AG09319 (cell line): ENCODE measurements around the gene DOCK3.

Experiments used
- DNase-seq: peaks from one replicate; pipeline ENCODE4 v3.0.0-alpha.2; 2010; ENCODE audit warnings: low read depth; ENCODE audit errors: extremely low read depth
- CTCF ChIP-seq: IDR thresholded peaks from 2 replicates; pipeline ENCODE4 v1.5.1; 2011; ENCODE audit warnings: low read depth, mild to moderate bottlenecking, inconsistent platforms, low read length, moderate library complexity

DOCK3 gene

GRCh38 chr3:51375136-51375535, 700.4 kb downstream of the DOCK3 start:
- DNase-seq, result no peak
- no peak for TF ChIP-seq CTCF

- no peak for TF ChIP-seq CTCF
- no peak for DNase-seq
Measured at GRCh38 chr3:51375571-51375970, 700.8 kb downstream of the DOCK3 start.

GRCh38 chr3:51378065-51378464, 703.3 kb downstream of the DOCK3 start:
- TF ChIP-seq CTCF, result no peak
- no peak for DNase-seq

GRCh38 chr3:51378726-51379125, 704.0 kb downstream of the DOCK3 start:
- TF ChIP-seq CTCF, result no peak
- DNase-seq, result no peak

GRCh38 chr3:51379301-51379700, 704.6 kb downstream of the DOCK3 start:
- no peak for TF ChIP-seq CTCF

GRCh38 chr3:51379746-51380455, 705.2 kb downstream of the DOCK3 start:
- TF ChIP-seq CTCF, result no peak

More at GRCh38 chr3:51379301-51379700, 704.6 kb downstream of the DOCK3 start:
- DNase-seq, result no peak

GRCh38 chr3:51380601-51381332, 706.0 kb downstream of the DOCK3 start:
- no peak for TF ChIP-seq CTCF
- DNase-seq, result no peak

More at GRCh38 chr3:51379746-51380455, 705.2 kb downstream of the DOCK3 start:
- DNase-seq, result no peak
